ENCODE measurements around the gene MEDAG.
"Not testable (repeated sequence)": the region's sequence is repeated elsewhere in the genome, so short reads cannot be mapped to it uniquely, and the experiment has no call there.

MEDAG gene

DNA sequence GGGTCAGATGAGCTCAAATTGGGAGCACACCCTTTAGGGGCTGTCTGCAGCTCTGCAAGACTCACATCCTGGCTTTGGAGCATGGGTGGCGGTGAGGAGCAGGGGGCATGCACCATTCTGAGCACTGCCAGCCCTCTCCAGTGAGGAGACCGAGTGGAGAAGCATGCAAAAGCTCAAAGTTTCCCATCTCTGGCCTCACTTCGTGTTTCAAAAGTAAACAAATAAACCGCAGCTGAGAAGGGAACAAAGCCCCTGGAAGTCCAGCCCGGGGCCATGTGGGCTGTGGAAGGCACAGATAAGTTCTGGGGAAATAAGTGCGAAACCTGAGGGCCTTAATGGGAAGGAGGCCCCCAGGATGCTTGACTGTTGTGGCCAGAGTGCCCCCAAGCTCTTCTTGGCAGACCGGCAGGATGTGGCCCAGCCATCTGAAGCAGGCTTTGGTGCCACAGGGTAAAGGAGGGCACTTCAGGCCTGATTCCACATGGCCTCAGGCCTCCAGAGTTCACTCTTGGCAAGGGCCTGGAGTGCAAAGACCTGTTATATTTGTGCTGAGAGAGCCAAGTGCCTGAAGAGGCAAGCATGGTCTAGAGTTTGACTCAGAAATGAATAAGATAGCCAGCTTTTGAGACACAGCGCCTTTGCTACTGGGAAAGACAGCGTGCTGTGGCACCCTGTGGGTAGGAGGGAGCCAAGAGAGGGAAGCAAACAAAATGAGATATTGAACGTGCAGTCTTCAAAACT, 1.2 kb downstream of the MEDAG start:
- no peak for DNase-seq (ENCODE audit: low read depth in 2 of 2)

DNA sequence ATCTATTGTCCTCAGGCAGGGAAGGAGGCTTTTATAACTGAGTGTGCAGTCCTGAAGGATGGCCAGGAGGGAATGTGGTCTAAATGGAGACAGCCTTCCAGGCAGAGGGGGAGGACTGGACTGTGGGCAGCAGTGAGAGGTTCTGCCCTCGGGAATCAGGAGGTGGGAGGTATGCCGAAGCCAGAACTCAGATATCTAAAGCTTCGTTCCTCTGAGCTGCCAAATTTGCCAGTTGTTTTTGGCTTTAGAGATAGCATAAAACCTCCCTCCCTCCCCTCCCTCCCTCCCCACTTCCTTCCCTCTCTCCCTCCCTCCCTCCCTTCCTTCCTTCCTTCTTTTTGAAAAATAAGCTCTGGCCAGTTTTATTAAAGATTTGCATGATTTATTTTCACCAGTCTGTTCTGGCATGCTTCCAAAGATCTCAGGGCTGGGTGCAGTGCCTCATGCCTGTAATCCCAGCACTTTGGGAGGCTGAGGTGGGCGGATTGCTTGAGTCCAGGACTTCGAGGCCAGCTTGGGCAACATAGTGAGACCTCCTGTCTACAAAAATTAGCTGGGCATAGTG, 2.4 kb downstream of the MEDAG start:
- no peak for DNase-seq (ENCODE audit: low read depth in 2 of 2)

- DNase-seq (ENCODE audit: low read depth in 2 of 2): no peak
Measured at GRCh38 chr13:30910676-30911075, 4.6 kb downstream of the MEDAG start.

GRCh38 chr13:30915691-30916541, 9.8 kb downstream of the MEDAG start:
- DNase-seq (ENCODE audit: low read depth in 2 of 2): no peak

DNA sequence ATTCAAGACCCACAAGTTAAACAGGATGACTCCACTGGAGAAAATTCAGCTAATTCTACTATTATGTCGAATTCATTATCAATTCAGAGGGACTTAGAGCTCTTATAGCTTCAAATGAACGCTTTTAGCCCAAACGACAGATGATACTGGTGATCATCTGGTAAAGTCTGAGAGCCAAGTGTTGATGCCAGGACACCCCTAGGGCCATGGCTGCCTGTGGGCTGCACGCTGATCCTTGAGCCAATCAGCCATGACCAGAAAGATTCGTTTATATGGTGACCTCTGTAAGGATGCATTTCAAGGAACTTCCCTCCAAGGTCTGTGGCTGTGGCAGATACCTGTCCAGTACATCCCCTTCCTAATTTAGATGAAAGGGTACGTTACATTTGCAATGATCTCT, 10.9 kb downstream of the MEDAG start:
- no peak for DNase-seq (ENCODE audit: low read depth in 2 of 2)

DNA sequence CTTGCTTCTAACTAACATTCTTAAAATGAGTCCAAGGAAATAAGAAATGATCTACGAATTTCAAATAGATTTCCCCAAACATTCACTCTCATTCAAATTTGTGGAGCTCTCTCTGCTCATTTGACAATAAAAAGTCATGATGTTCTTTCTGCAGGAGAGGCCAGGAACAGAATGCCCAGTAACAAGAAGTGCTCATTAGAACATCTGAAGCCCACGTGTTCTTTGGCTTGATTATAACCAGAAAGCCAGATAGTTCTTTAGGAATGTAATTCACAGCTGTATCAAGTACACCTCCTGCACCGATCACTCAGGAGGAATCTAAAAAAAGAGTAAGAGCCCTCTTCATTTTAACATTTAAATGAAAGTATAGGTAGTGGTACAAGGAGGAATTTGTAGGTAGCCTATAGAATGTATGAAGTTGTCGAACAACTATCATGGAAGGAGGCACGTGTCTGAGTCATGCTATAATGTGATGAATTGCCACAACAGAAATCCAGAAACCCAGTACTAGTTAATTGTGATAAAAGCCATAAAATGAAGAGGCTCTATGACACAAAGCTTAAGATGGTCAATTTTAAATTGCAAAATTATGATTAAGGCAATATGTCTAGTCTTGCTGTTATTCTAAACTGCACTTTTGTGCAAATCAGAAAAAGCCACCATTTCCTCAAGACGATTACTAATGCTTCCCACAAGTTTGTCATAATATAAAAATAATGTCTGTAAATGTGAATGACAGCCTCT, 12.8 kb downstream of the MEDAG start:
- no peak for DNase-seq (ENCODE audit: low read depth in 2 of 2)

DNA sequence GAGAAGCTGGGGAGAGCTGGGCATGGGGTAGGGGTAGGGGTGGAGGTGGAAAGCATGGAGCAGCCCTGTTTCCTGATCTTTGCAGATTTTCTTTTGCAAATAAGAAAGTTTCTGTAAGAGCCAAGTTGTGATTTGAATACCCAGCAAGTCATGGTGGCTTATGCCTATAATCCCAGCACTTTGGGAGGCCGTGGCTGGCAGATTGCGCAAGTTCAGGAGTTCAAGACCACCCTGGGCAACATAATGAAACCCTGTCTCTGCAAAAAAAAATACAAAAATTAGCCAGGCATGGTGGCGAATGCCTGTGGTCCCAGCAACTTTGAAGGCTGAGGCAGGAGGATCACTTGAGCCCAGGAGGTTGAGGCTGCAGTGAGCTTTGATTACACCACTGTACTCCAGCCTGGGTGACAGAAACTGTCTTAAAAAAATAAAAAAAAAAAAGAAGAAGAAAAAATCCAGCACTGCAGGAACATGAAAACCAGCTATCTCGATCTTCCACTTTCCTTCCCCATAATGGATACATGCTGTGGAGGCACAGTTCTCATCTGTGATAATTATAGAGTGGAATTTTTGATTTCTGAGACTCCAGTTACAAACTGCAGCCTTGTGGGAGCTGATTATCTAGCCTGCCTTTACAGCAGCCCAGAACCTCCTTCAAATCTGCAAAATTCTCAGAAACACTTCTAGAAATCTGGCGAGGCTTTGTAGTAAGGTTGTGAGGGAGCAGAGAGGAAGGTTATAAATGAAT, 14.3 kb downstream of the MEDAG start:
- DNase-seq (ENCODE audit: low read depth in 2 of 2): no peak

GRCh38 chr13:30923418-30923817, 17.3 kb downstream of the MEDAG start:
- DNase-seq (ENCODE audit: low read depth in 2 of 2): no peak

DNA sequence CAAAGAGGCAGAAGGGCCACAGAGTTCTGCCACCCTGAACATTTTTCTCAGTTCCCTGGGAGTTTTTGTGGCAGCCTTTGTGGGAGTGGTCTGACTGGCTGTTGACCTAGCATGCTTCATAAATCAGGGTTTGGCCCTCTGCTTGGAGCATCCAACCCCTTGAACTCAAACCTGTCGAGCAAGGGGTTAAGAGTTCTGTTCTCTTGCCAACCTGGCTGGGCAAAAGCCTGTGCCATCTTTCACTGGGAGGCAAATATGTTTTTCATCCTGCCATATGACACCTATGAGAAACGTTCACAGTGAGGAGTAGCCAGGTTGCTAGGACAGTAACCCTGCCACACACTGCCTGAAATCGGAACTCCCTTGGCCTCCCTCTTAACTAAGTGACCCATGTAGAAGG, 18.6 kb downstream of the MEDAG start:
- DNase-seq (ENCODE audit: low read depth in 2 of 2): no peak

DNA sequence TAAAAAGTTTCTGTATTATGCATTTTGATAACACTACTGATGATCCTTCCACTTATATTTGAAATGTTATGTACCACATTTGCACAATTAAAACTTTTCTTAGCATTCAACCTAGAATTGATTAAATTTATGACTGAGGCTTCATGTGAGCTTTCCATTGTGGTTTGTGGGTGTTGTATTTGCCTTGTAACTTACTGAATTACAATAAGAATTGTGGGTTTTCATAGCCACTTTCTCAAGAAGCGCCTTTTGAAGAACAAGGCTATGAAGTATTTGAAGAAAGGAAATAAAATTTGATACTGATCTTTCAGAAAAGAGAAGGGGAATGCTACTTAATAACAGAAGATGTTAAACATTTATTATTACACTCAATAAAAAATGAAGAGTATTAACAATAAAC, 19.4 kb downstream of the MEDAG start:
- no peak for DNase-seq (ENCODE audit: low read depth in 2 of 2)

- DNase-seq (ENCODE audit: low read depth in 2 of 2): no peak
Measured at GRCh38 chr13:30926781-30927180, 20.7 kb downstream of the MEDAG start.

DNA sequence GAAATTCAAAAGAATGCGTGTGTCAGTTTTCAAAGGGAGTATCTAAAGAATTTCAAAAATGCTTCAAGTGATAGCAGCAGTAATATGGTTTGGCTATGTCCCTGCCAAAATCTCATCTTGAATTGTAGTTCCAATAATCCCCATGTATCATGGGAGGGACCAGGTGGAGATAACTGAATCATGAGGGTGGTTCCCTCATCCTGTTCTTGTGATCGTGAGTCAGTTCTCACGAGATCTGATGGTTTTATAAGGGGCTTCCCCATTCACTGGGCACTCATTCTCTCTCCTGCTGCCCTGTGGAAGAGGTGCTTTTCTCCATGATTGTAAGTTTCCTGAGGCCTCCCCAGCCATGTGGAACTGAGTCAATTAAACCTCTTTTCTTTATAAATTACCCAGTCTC, 21.1 kb downstream of the MEDAG start:
- DNase-seq (ENCODE audit: low read depth in 2 of 2): not testable (repeated sequence)

- no peak for DNase-seq (ENCODE audit: low read depth in 2 of 2)
Measured at GRCh38 chr13:30927595-30927994, 21.5 kb downstream of the MEDAG start.

DNA sequence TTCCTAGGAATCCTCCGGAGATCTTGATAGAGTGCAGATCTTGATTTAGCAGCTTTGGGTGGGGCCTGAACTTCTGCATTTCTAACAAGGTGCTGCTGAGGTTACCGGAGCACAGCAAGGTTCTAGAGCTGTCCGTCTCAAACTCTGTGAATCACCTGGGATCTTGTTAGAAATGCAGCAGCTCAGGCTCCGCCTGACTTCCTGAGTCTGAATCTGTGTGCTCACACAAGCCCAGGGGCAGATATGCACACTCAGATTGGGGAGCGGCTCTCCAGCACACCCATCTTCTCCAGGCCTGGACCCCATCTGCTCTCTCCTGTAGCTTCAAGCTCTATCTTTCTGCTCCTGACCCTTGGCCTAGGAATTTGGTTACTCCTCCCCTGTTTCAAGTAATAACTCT, 22.9 kb downstream of the MEDAG start:
- no peak for DNase-seq (ENCODE audit: low read depth in 2 of 2)

DNA sequence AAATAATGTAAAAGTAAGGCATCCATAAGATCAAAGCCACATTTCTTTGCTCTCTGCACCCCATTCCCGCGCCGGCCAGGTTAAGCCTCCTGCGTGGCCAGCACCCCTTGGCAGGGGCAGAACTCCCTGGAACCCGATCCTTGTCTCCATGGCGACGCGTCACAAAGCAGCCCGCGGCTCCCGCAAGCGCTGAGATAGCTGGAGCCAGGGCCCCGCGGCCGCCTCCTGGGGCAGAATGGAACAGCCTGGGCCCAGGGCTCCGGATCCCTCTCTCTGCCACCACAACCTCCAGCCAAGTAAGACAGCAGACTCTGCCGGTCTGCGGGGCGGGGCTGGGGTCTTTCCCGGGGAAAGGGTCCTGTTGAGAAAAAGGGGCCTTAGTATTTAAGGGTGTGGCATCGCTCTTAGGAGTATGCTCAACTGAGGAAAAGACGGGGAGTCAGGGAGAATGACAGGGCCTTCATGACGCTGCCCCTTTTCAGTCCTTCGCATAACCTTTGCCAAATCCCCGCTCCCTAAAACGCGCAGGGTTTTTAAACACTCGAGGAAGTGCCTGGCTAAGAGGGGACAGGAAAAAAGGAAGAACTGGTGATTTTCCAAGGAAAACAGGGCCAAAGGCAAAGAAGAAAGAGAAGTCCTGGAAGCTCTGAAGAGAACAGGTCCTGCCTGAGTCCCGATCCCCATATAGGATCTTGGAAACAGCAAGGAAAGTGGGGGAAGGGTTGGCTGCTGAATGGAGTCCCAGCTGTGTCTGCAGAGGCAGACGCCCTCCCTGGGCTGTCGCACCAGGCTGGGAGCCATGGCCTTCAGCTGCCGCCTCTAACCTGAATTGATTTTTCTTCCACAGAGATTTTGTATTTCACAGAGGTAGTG, 26.6 kb downstream of the MEDAG start, which contains the start of gene TEX26:
TSS of gene TEX26 (plus strand) at position 176 of the 873 bp plus-strand sequence. CDS start at position 236, 60 bp downstream.
- no peak for DNase-seq (ENCODE audit: low read depth in 2 of 2)

- no peak for DNase-seq (ENCODE audit: low read depth in 2 of 2)
Measured at GRCh38 chr13:30933354-30933670, 27.2 kb downstream of the MEDAG start.

GRCh38 chr13:30934381-30934780, 28.3 kb downstream of the MEDAG start:
- no peak for DNase-seq (ENCODE audit: low read depth in 2 of 2)

DNA sequence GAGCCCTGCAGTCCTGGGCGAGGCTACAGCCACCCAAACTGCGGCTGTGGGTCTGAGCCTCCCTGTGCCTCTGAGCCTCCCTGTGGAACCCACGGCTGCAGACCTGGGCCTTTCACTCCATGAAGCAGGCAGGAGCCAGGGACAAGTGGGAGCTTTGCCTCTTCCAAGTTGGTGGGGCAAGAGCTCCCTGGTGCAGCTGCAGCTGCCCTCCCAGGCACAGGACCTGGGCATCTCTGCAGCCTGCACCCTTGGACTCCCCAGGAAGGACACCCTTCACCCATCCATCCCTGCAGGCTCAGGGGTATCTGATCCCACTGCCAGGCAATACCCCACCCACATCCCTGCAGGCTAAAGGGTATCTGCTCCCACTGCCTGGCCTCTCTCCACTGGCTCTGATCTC, 28.7 kb downstream of the MEDAG start:
- no peak for DNase-seq (ENCODE audit: low read depth in 2 of 2)

GRCh38 chr13:30936971-30937370, 30.9 kb downstream of the MEDAG start:
- no peak for DNase-seq (ENCODE audit: low read depth in 2 of 2)

DNA sequence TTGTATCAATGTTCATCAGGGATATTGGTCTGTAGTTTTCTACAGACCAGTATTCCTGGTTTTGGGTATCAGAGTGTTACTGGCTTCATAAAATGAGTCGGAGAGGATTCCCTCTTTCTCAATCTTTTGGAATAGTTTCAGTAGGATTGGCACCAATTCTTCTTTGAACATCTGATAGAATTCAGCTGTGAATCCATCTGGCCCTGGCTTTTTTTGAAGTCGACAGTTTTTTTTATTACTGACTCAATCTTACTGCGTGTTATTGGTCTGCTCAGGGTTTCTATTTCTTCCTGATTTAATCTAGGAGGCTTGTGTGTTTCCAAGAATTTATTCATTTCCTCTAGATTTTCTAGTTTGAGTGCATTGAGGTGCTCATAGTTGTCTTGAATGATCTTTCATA, 37.8 kb downstream of the MEDAG start:
- no peak for DNase-seq (ENCODE audit: low read depth in 2 of 2)
